ENCODE measurements around the gene HIPK3.

Gene HIPK3

GRCh38 chr11:33307984-33308383 lies 50.8 kb downstream of the HIPK3 start:
- TF ChIP-seq CTCF (IDR thresholded peaks at IDR 0.05; ENCODE audit: insufficient read depth, missing control alignments), result no peak

GRCh38 chr11:33309118-33309517 lies 51.9 kb downstream of the HIPK3 start:
- FAIRE-seq (no peak), DNase-seq (ENCODE audit: insufficient read length, low spot score) (no peak)
- no peak for TF ChIP-seq CTCF (IDR thresholded peaks at IDR 0.05; ENCODE audit: insufficient read depth, missing control alignments)

More at GRCh38 chr11:33307984-33308383, 50.8 kb downstream of the HIPK3 start:
- DNase-seq (ENCODE audit: insufficient read length, low spot score), result no peak
- FAIRE-seq, result no peak

DNA sequence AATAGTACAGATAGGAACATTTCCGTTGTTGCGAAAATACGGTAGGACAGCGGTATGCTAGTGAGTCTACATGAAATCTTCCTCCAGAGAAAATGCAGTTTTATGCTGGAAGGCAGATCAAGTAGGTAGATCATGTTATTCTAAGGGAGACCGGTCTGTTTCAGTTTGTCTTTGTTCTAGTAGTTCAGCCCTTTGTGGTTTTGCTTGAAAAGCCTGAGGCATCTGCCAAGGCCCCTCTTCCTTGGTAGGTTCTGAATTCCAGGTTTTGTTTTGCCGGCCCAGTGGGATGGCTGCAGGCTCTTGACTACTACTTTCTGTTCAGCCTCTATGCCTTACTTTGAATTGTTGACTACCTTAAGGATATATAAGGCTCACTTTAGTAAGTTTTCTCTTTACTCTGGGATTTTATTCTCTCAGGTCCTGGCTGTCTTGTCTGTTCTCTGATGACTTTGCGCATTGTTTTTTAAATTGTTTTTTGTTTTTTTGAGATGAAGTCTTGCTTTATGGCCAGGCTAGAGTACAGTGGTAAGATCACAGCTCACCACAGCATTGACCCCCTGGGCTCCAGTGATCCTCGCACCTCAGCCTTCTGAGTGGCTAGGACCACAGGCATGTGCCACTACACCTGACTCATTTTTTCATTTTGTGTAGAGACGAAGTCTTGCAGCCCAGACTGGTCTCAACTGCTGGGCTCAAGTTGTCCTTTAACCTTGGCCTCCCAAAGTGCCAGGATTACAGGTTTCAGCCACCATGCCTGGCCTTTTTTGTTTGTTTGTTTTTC lies 53.7 kb downstream of the HIPK3 start:
- DNase-seq (ENCODE audit: insufficient read length, low spot score) (no peak), FAIRE-seq (no peak)
- no peak for TF ChIP-seq CTCF (IDR thresholded peaks at IDR 0.05; ENCODE audit: insufficient read depth, missing control alignments)

- FAIRE-seq, result no peak
- TF ChIP-seq CTCF (IDR thresholded peaks at IDR 0.05; ENCODE audit: insufficient read depth, missing control alignments), result no peak
- DNase-seq (ENCODE audit: insufficient read length, low spot score), result no peak
Measured at GRCh38 chr11:33311680-33312079, 54.5 kb downstream of the HIPK3 start.

DNA sequence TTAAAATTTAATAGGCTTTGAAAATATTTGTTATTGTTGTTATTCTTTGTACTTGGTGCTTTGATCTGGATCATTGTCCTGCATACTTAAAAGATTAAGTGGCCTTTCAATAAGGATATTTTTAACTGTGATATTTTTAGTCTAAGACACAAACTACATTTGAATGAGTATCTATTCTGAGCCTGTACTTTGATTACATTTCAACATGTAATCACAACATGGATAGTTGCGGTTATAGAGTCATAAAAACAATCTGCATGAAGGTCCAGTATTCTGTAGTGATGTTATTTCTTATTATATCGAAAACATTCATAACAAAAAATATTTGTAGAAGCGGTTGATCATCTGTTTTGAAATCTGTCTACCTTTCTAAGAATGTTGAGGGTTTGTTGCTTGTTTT lies 58.6 kb downstream of the HIPK3 start:
- DNase-seq (ENCODE audit: insufficient read length, low spot score) (no peak), FAIRE-seq (no peak)
- TF ChIP-seq CTCF (IDR thresholded peaks at IDR 0.05; ENCODE audit: insufficient read depth, missing control alignments), result no peak

DNA sequence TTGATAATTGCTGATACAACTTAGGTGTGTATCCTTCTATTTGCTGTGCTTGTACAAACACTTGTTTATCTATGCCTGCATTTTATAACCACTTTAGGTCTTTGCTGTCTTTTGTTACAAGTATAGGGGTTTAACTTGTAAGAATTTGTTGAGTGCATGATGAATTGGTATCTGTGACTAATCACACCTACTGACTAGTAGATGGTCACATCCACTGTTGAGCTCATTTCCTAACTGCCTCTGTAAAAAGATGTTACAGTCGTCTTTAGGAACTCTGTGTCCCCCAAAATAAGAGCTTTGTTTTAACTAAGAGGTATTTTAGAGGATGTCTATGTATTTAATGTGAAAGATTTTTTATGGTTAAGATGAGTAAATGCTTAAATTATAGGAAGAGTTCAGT lies 60.5 kb downstream of the HIPK3 start:
- DNase-seq (ENCODE audit: insufficient read length, low spot score), result no peak
- no peak for TF ChIP-seq CTCF (IDR thresholded peaks at IDR 0.05; ENCODE audit: insufficient read depth, missing control alignments)
- FAIRE-seq, result no peak

- no peak for FAIRE-seq
- DNase-seq (ENCODE audit: insufficient read length, low spot score), result no peak
- TF ChIP-seq CTCF (IDR thresholded peaks at IDR 0.05; ENCODE audit: insufficient read depth, missing control alignments), result no peak
Measured at GRCh38 chr11:33320016-33320813, 63.0 kb downstream of the HIPK3 start.

All from D721Med (cell line).